Duodenal mucosa (tissue), 2 donors: ENCODE results near the gene IQCE.
A peak's percentile ranks its signal among the peaks of the same experiment; 100 is the strongest.

Source experiments
- H3K27ac ChIP-seq: one replicate; pipeline ENCODE4 v1.7.0; 2013; ENCODE audit warnings: low read depth, low read length
- H3K27me3 ChIP-seq, 2 donors: one replicate each; pipeline ENCODE4 v1.7.0; 2013; ENCODE audit warnings: low read length in 2 of 2, control low read depth in 1 of 2; ENCODE audit not compliant: insufficient read depth in 2 of 2, control insufficient read depth in 1 of 2
- H3K36me3 ChIP-seq, 2 donors: one replicate each; pipeline ENCODE4 v1.7.0; 2013; ENCODE audit warnings: low read length in 2 of 2, control low read depth in 1 of 2; ENCODE audit not compliant: insufficient read depth in 2 of 2, control insufficient read depth in 1 of 2
- H3K4me1 ChIP-seq, 2 donors: one replicate each; pipeline ENCODE4 v1.7.0; 2013; ENCODE audit warnings: low read length in 2 of 2, control low read depth in 1 of 2; ENCODE audit not compliant: insufficient read depth in 2 of 2, control insufficient read depth in 1 of 2
- H3K4me3 ChIP-seq, 2 donors: one replicate each; pipeline ENCODE4 v1.7.0; 2013; ENCODE audit warnings: low read length in 2 of 2, low read depth in 1 of 2
- H3K9ac ChIP-seq, 2 donors: one replicate each; pipeline ENCODE4 v1.7.0; 2013; ENCODE audit warnings: low read length in 2 of 2, low read depth in 1 of 2
- H3K9me3 ChIP-seq, 2 donors: one replicate each; pipeline ENCODE4 v1.7.0; 2013; ENCODE audit warnings: low read length in 2 of 2, control low read depth in 1 of 2; ENCODE audit not compliant: control insufficient read depth in 1 of 2

Gene IQCE

DNA sequence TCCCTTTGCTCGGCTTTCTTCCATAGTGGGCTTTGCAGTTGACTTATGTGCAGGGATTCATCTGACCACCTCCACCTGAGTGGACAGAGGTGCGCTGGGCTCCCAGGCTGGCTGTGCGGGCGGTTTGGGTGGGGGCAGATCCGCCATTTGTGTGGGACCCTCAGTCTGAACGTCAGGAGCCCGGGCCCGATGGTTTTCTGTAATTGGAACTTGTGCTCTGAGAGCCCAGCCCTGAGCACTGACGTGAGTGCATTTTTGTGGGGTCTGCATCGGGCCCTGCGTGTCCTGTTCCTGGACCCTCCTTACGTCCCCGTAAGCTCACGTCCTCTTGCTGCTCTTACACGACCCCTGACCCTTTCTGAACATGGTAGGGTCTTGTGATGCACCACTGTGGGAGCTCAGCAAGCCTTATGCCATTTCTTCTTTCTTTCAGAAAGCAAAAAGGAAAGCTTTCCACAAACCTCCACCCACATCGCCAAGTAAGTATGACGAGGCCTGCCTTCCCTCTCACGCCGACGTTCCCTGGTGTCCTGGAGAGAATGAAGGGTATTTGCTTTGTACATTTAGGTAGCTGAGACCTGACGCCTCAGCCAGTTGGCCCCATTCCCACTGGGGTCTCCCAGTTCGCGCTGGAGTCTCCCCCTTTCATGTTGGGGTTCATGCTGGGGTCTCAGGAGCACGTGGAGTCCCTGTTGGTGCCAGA is 9.9 kb downstream of the IQCE start:
- Histone ChIP-seq H3K36me3 (peaks cover 7 to 16% of the 10 kb centered on the region in 2 donors), H3K4me1 (peaks cover 39 to 44% of the 10 kb centered on the region in 2 donors), H3K9ac (no peak overlapping the region), H3K9me3 (no peaks in the 10 kb centered on the region), H3K27me3 (no peaks in the 10 kb centered on the region), H3K4me3 (no peak overlapping the region), H3K27ac (no peak overlapping the region)

DNA sequence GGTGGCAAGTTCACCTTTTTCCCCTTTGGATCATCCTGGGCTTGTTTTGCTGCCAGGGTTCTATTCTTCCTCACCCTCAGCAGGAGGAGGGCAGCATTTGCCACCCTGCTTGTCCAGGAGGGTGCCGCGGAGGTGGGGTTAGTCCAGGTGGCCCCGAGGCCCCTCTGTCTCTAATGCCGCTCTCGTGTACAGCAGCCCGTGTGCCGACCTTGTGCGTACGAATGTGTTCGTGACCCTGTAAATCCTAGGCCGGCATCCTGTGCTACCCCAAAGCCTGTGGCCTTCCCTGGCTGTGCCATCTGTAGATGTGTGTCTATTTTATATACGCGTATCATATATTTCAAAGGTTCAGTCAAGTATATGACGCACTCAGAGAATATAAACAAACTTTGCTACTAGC is 10.6 kb downstream of the IQCE start:
- H3K9ac ChIP-seq: no peak overlapping the region
- H3K27ac ChIP-seq: no peak overlapping the region
- H3K4me3 ChIP-seq: no peak overlapping the region
- H3K27me3 ChIP-seq: no peaks in the 10 kb centered on the region
- no peaks in the 10 kb centered on the region for H3K9me3 ChIP-seq
- peaks cover 14 to 24% of the 10 kb centered on the region in 2 donors for H3K36me3 ChIP-seq
- H3K4me1 ChIP-seq: peaks cover 39 to 44% of the 10 kb centered on the region in 2 donors

DNA sequence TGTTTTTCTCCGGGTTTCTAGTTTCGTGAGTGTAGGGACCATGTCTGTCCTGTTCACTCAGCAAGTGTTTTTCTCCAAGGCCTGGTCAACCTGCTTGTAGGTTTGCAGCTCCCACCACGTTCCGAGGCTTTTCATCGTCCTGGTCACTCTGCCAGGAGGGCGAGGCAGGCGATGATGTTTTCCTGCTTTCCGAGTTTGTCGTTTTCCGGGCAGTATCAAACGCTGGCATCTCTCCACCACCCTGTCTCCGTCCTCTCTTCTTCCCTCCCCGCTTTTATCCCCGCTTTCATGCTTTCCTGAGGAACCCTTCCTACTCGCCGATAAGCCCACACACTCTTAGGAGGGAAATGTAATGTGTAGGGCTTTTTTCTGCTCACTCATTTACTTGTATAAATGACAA is 11.2 kb downstream of the IQCE start:
- H3K9ac ChIP-seq: no peak overlapping the region

DNA sequence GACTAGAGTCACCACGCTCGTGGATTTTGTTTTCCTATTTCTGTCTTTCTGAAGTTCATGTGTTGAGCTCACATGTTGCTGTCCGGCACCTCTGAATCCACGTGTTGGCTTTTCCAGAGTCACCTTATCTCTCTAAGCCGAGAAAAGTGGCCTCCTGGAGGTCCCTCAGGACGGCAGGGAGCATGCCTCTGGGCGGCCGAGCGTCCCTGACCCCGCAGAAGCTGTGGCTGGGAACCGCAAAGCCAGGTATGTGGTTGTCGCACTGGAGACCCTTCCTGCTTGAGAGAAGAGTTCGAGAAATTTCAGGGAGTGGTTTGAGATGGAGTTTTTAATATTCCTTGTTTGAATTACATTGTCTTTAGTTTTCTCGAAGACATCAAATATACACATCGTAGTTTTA is 12.6 kb downstream of the IQCE start:
- Histone ChIP-seq H3K4me1 (peaks cover 26 to 27% of the 10 kb centered on the region in 2 donors), H3K27me3 (no peaks in the 10 kb centered on the region), H3K9ac (no peak overlapping the region), H3K36me3 (peaks cover 20 to 37% of the 10 kb centered on the region in 2 donors), H3K4me3 (no peak overlapping the region), H3K27ac (no peak overlapping the region), H3K9me3 (no peaks in the 10 kb centered on the region)

More for the DNA sequence above, 11.2 kb downstream of the IQCE start:
- no peak overlapping the region for H3K27ac ChIP-seq
- H3K4me3 ChIP-seq: no peak overlapping the region
- no peaks in the 10 kb centered on the region for H3K9me3 ChIP-seq
- H3K4me1 ChIP-seq: peaks cover 35 to 39% of the 10 kb centered on the region in 2 donors
- H3K27me3 ChIP-seq: no peaks in the 10 kb centered on the region
- H3K36me3 ChIP-seq: peaks cover 20 to 26% of the 10 kb centered on the region in 2 donors

DNA sequence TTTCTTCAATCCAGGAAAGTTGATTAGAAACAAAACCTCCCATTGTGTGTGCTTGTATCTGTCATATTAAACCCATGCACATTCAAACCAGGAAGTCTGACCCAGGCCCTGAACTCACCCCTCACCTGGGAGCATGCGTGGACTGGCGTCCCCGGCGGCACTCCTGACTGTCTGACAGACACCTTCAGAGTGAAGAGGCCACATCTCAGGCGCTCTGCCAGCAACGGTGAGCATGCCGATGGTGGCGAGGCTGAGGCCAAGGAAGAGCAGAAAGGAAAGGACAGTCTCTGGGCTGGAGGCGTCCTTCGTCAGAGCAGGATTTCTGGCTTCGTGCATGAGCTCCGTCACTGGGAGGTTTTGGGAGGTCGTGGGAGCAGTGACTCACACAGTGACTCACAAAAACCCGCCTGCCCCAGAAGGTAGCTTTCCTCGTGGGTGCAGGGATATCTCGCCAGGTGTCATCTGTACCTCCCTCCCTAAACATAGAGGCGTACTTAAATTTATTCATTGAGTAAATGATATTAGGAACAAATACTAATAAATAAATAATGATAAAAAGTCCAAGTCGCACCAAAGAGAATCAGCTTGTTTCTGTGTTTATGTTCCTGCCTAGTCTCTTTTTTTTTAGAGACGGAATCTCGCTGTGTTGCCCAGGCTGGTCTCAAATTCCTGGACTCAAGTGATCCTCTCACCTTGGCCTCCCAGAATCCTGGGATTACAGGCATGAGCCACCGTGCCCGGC is 13.5 kb downstream of the IQCE start:
- peaks cover 20 to 23% of the 10 kb centered on the region in 2 donors for H3K4me1 ChIP-seq
- H3K27me3 ChIP-seq: no peaks in the 10 kb centered on the region
- peak overlapping the region in 1 of 2 donors; percentile 50 for H3K4me3 ChIP-seq
- no peak overlapping the region for H3K27ac ChIP-seq
- H3K9me3 ChIP-seq: no peaks in the 10 kb centered on the region
- peaks cover 20 to 44% of the 10 kb centered on the region in 2 donors for H3K36me3 ChIP-seq
- H3K9ac ChIP-seq: peak overlapping the region in 1 of 2 donors; percentile 45

DNA sequence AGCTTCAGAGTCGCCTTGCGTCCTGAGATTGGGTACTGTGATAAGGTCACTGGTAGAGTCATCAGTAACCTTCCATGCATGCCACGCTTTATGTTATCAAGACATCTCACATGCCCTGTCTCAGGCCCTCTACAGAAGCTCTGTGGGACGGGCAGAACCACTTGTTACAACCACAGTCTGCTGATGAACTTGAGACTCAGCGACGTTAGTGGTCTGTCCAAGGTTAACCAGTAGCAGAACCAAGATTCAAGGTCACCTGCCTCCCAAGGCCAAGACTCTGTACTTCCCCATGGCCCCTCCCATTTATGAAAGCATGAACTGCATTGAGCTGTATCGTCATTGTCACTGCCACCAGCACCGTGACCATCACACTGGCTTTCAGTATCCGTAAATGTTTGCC is 15.0 kb downstream of the IQCE start:
- H3K27me3 ChIP-seq: no peaks in the 10 kb centered on the region
- no peak overlapping the region for H3K27ac ChIP-seq
- H3K4me1 ChIP-seq: peaks cover 12 to 18% of the 10 kb centered on the region in 2 donors
- H3K9ac ChIP-seq: no peak overlapping the region
- no peaks in the 10 kb centered on the region for H3K9me3 ChIP-seq
- peaks cover 23 to 46% of the 10 kb centered on the region in 2 donors for H3K36me3 ChIP-seq
- H3K4me3 ChIP-seq: no peak overlapping the region

DNA sequence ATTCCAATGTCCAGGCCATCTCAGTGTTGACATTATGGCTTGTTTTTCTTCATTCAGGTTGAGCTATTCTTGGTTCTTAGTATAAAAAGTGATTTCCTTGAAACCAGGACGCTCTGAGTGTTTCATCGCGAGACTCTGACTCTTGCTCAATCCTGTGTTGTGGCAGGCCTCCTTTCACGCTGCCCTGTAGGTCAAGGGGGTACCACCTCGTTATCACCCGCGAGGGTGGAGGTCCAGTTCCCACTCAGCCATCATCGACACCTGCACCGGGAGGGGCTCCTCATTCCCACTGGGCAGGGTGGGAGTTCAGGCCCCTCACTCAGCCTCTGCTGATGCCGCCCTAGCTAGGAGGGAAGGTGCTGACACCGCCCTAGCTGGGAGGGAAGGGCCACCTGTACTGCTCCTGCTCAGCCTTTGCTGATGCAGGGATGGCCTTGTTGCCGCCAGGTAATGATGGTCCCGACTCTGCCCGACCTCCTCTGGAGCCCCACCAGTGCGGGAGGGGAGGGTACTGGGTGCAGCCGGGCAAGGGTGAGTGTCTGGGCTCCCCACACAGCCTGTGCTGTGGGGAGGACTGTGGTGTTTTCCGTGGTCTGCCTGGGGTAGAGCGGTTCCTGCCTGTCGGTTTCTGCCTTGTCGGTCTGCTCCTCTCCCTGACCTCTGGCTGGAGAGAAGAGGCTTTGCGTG is 16.4 kb downstream of the IQCE start:
- Histone ChIP-seq H3K27me3 (no peaks in the 10 kb centered on the region), H3K9me3 (no peaks in the 10 kb centered on the region), H3K36me3 (peaks cover 23 to 53% of the 10 kb centered on the region in 2 donors), H3K9ac (no peak overlapping the region), H3K4me1 (peaks cover 12 to 18% of the 10 kb centered on the region in 2 donors), H3K27ac (no peak overlapping the region), H3K4me3 (no peak overlapping the region)

DNA sequence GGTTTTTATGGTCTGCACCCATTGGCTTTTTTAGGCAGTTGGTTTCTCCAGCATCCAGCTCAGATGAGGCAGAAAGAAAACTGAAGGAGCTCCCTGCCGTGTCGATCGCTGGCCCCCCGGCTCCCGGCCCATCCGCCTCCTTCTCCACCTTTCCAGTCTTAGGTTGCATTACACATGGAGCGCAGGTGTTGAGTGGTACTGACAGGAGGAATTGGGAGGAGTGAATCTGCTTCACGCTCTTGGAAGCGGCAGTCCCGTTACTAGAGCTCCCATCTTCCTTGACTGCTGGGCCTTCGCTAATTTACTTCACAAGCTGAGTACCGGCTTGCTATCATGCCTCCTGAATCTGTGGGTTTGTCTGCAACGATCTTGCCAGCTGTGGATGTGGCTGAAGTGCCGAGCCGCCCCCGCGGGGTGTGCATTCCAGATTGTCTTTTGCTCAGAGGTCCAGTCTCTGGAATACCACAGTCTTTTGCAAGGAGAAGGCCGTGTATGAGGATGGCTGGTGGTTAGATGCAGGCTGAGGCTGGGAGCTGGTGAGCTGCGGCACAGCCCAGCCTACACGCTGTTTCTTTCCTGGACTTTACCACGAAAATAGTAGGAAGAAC is 17.1 kb downstream of the IQCE start:
- H3K9me3 ChIP-seq: no peaks in the 10 kb centered on the region
- H3K36me3 ChIP-seq: peaks cover 23 to 53% of the 10 kb centered on the region in 2 donors
- no peak overlapping the region for H3K4me3 ChIP-seq
- no peak overlapping the region for H3K9ac ChIP-seq
- H3K27me3 ChIP-seq: no peaks in the 10 kb centered on the region
- H3K4me1 ChIP-seq: peaks cover 12 to 18% of the 10 kb centered on the region in 2 donors
- H3K27ac ChIP-seq: no peak overlapping the region

DNA sequence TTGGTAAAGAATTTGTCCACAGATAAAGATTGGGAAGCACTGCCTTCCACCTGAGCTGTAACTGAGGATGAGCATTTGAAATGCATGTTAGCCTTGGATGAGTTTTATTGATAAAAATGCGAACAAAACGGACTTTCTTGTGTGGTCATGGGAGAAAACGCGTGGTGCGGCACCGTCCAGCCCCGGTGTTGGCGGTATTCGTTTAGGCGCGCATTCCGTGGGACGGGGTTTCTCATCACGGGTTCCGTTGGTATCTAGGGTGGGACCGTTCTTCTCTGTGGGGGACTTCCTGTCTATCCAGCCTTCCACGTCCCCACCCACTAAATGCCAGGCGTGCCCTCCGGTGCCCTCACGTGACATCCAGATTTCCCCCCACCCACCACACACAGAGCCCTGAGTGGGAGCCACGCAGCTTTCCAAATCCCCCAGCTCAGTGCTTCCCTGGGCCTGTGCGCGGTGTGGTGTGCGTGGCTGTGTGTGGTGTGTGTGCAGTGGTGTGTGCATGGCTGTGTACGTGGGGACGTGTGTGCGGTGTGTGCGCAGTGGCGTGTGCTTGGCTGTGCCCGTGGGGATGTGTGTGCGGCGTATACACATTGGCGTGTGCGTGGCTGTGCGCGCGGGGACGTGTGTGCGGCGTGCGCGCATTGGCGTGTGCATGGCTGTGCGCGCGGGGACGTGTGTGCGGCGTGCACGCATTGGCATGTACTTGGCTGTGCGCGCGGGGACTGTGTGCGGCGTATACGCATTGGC is 18.1 kb downstream of the IQCE start:
- Histone ChIP-seq H3K9ac (no peak overlapping the region), H3K4me1 (peaks cover 5 to 11% of the 10 kb centered on the region in 2 donors), H3K4me3 (no peak overlapping the region), H3K27ac (no peak overlapping the region), H3K9me3 (no peaks in the 10 kb centered on the region), H3K27me3 (no peaks in the 10 kb centered on the region), H3K36me3 (peaks cover 19 to 53% of the 10 kb centered on the region in 2 donors)
